ENCODE measurements around the gene CTSC. TPM values are rescaled to one million over a fixed set of nuclear protein-coding genes. Genes with fewer than 3 reads are reported as not detected.

The CTSC gene
- polyA plus RNA-seq, 1 of the 3 experiments (the other 2 are of a cell fraction) = 104 TPM

GRCh38 chr11:88384004-88384668, 46.6 kb upstream of the CTSC start:
- ChIA-PET CTCF (no interaction called here), POLR2A (interaction anchor here (0.5 kb wide), 1 partner anchor 89 kb away, joined by 4 read pairs; no protein-coding TSS in a partner anchor)
- no peak for DNase-seq
- H3K27ac ChIP-seq (ENCODE audit: low read depth in 2 of 2, low read length in 1 of 2) = peak overlapping the region; percentile 16 to 64; a peak in 2 of 4 replicates
- H3K4me3 ChIP-seq (ENCODE audit: low read depth in 2 of 2, low read length in 1 of 2) = peak overlapping the region in 1 of 2 experiments; percentile 16; a peak in 3 of 4 replicates
- H3K36me3 ChIP-seq (replicated peaks in 1 of 2; ENCODE audit: control insufficient read depth in 1 of 2, insufficient read depth in 2 of 2, low read length in 1 of 2) = no peaks in the 10 kb centered on the region
- H3K4me1 ChIP-seq (ENCODE audit: control insufficient read depth in 1 of 2, insufficient read depth in 2 of 2, low read depth in 1 of 2, low read length in 1 of 2) = no peaks in the 10 kb centered on the region; a peak in 1 of 4 replicates
- 23% methylated on average over 4 of the region's 4 CpGs for WGBS (ENCODE audit: low lambda C conversion rate)
- no peaks in the 10 kb centered on the region for H3K9me2 ChIP-seq
- peak overlapping the region; percentile 25; the same call in 1 of the 2 replicates for H2AFZ ChIP-seq (ENCODE audit: low read depth)
- H3K9me3 ChIP-seq = no peaks in the 10 kb centered on the region
- H3K9ac ChIP-seq = no peak overlapping the region
- H4K20me1 ChIP-seq (ENCODE audit: insufficient read depth) = no peaks in the 10 kb centered on the region
- peak overlapping the region; percentile 43; the same call in 1 of the 2 replicates for H3K4me2 ChIP-seq
- H3F3A ChIP-seq (replicated peaks; ENCODE audit: insufficient read depth) = peaks cover 19% of the 10 kb centered on the region
- H3K79me2 ChIP-seq (ENCODE audit: insufficient read depth) = no peaks in the 10 kb centered on the region
- no peaks in the 10 kb centered on the region for H3K27me3 ChIP-seq (ENCODE audit: insufficient read depth)
- TF ChIP-seq RXRA (IDR thresholded peaks at IDR 0.05; ENCODE audit: borderline replicate concordance, low read depth) = no peak
- no peak for TF ChIP-seq RAD21 (IDR thresholded peaks at IDR 0.05; ENCODE audit: low read length)
- no peak for TF ChIP-seq ELF1 (IDR thresholded peaks at IDR 0.05)
- TF ChIP-seq IRF3 (IDR thresholded peaks at IDR 0.05; ENCODE audit: low read depth, low read length) = no peak
- TF ChIP-seq NFIC (IDR thresholded peaks at IDR 0.05; ENCODE audit: borderline replicate concordance) = no peak
- TF ChIP-seq MEF2A (IDR thresholded peaks at IDR 0.05; ENCODE audit: borderline replicate concordance, low read depth) = no peak
- TF ChIP-seq FOXM1 (IDR thresholded peaks at IDR 0.05; ENCODE audit: low read depth) = no peak
- TF ChIP-seq POLR2AphosphoS5 (IDR thresholded peaks at IDR 0.05; ENCODE audit: low read depth, low read length) = no peak; the same call in 1 of the 2 replicates
- no peak for TF ChIP-seq GABPA (IDR thresholded peaks at IDR 0.05; ENCODE audit: low read depth)
- TF ChIP-seq CHD2 (IDR thresholded peaks at IDR 0.05; ENCODE audit: low read length, partially characterized antibody) = no peak
- TF ChIP-seq ZBTB33 (IDR thresholded peaks at IDR 0.05; ENCODE audit: borderline replicate concordance, low read depth) = no peak
- no peak for TF ChIP-seq EZH2phosphoT487 (IDR thresholded peaks at IDR 0.05; ENCODE audit: borderline replicate concordance, low read depth)
- peak; percentile 31; the same call in 1 of the 2 replicates for TF ChIP-seq MAX (IDR thresholded peaks at IDR 0.05; ENCODE audit: low read depth)
- peak; percentile 40; the same call in 1 of the 2 replicates for TF ChIP-seq FOSL2 (IDR thresholded peaks at IDR 0.05; ENCODE audit: borderline replicate concordance, low read depth)
- no peak for TF ChIP-seq SIN3A (IDR thresholded peaks at IDR 0.05; ENCODE audit: borderline replicate concordance, low read depth, low read length)
- no peak for TF ChIP-seq YY1 (IDR thresholded peaks at IDR 0.05; ENCODE audit: low read depth)
- TF ChIP-seq MXI1 (IDR thresholded peaks at IDR 0.05; ENCODE audit: low read depth, low read length) = no peak
- no peak for TF ChIP-seq GATA2 (CRISPR knock-in tag; IDR thresholded peaks at IDR 0.05)
- TF ChIP-seq CTCF (IDR thresholded peaks at IDR 0.05) = no peak
- peak; percentile 58 for TF ChIP-seq JUND (IDR thresholded peaks at IDR 0.05)
- peak; percentile 22 to 33; a peak in 1 of 4 replicates for TF ChIP-seq EP300 (IDR thresholded peaks at IDR 0.05; ENCODE audit: borderline replicate concordance in 1 of 2, low read depth in 1 of 2, low read length in 1 of 2)
- TF ChIP-seq REST (IDR thresholded peaks at IDR 0.05; ENCODE audit: low read depth, low read length) = no peak
- no peak for TF ChIP-seq NRF1 (IDR thresholded peaks at IDR 0.05; ENCODE audit: low read depth, low read length)
- no peak for TF ChIP-seq TEAD4 (IDR thresholded peaks at IDR 0.05; ENCODE audit: borderline replicate concordance, insufficient read depth)
- TF ChIP-seq TAF1 (IDR thresholded peaks at IDR 0.05; ENCODE audit: borderline replicate concordance, low read depth, low read length) = no peak
